SH-SY5Y (cell line): ENCODE measurements around the gene GEMIN4.

Experiments
- GATA2 ChIP-seq: IDR thresholded peaks from 2 replicates; pipeline ENCODE4 v1.6.1; 2011; ENCODE audit warnings: mild to moderate bottlenecking, low read depth, low read length
- GATA3 ChIP-seq: IDR thresholded peaks from 2 replicates; pipeline ENCODE4 v1.6.1; 2011; ENCODE audit warnings: low read depth, mild to moderate bottlenecking, low read length, moderate library complexity

DNA sequence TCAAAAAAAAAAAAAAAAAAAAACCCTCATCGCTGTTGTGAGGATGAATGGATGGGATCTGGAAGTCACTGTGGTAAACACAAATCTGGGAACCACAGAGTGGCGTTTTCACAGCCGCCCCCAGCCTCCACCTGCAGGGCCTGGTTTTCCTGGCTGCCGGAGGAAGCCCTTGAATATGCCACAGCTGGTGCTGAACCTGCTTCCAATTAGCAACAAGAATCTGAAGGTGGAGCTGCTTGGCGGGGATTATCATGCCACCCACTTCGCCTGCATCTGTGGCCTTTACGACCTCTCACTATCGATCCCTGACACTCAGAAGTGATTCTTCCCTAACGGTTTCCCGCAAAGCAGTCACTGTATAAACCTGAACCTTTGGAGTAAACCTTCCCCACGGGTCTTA is 46.2 kb upstream of the GEMIN4 start:
- TF ChIP-seq GATA2 (no peak), GATA3 (no peak)
